K562 (cell line): ENCODE measurements around the gene DNASE2. TPM values are rescaled to one million over a fixed set of nuclear protein-coding genes. Genes with fewer than 3 reads are reported as not detected.
A peak's percentile ranks its signal among the peaks of the same experiment; 100 is the strongest.

Experiments used
- ATAC-seq: fragments of 200-7000 bp; cut with Tn5 transposase; 3 replicates; pipeline ENCODE4 v1.9.1; 2020; ENCODE audit warnings: moderate library complexity
- BruUV-seq: library from RNA; stranded (reverse); fragments of 400-500 nt; replicated peaks from 2 replicates; lab custom pipeline; 2021; lab: Mats Ljungman, UMichigan
- CTCF ChIA-PET: fragments of 300-600 bp; formaldehyde crosslinking; extraction: SDS; loops from one replicate; lab custom pipeline; 2021; ENCODE audit warnings: low intra/inter-chr PET ratio; lab: Yijun Ruan, JAX
- POLR2A ChIA-PET: fragments of 300-600, 350-650 bp; sonication (Branson Sonifier 250); formaldehyde crosslinking; extraction: SDS; loops from one replicate; lab custom pipeline; 2021; ENCODE audit warnings: antibody characterized with exemption, inconsistent platforms; lab: Yijun Ruan, JAX
- DNase-seq, 4 experiments: peaks; one replicate each; pipeline versions ENCODE4 v3.0.0 to v3.0.0-alpha.2; 2011 to 2018; ENCODE audit warnings: low spot score in 3 of 4, mixed read lengths in 3 of 4; ENCODE audit errors: extremely low read depth in 1 of 4
- FAIRE-seq: peaks from 2 replicates; lab custom pipeline; 2011; peaks lifted over from hg19 to GRCh38; lab: Jason Lieb, UNC
- H2AFZ ChIP-seq: 2 replicates; pipeline ENCODE4 v1.6.0; 2011; ENCODE audit warnings: low read depth, low read length, control low read depth, inconsistent platforms
- H3K27ac ChIP-seq: fragments of 200-600 bp; 3 replicates; pipeline ENCODE4 v1.8.0; 2011; ENCODE audit warnings: low read depth, mild to moderate bottlenecking, control low read depth, inconsistent platforms, low read length, moderate library complexity, mixed read lengths; ENCODE audit errors: extremely low read depth
- H3K27me3 ChIP-seq, 2 experiments: fragments of 300-600 bp in 1 of 2; 2 replicates in 1 of 2; 3 replicates in 1 of 2; pipeline versions ENCODE4 v1.6.0 to v1.8.0; 2011; ENCODE audit warnings: inconsistent platforms in 2 of 2, low read length in 2 of 2, mild to moderate bottlenecking in 1 of 2, mixed read lengths in 1 of 2, moderate library complexity in 1 of 2; ENCODE audit not compliant: control insufficient read depth in 2 of 2, insufficient read depth in 2 of 2
- H3K36me3 ChIP-seq: fragments of 300-600 bp; 3 replicates; pipeline ENCODE4 v1.8.0; 2011; ENCODE audit warnings: mild to moderate bottlenecking, low read length, inconsistent platforms; ENCODE audit not compliant: control insufficient read depth, insufficient read depth
- H3K4me1 ChIP-seq, 2 experiments: fragments of 200-600 bp in 1 of 2; replicated peaks in 1 of 2; 2 replicates in 1 of 2; 3 replicates in 1 of 2; pipeline versions ENCODE4 v1.5.1 to v1.8.0; 2011; ENCODE audit warnings: inconsistent platforms in 2 of 2, low read length in 2 of 2, mild to moderate bottlenecking in 1 of 2, mixed read lengths in 1 of 2, moderate library complexity in 1 of 2; ENCODE audit not compliant: control insufficient read depth in 2 of 2, insufficient read depth in 2 of 2
- H3K4me2 ChIP-seq: 2 replicates; pipeline ENCODE4 v1.6.1; 2011; ENCODE audit warnings: low read length, control low read depth, inconsistent platforms, mixed read lengths; ENCODE audit not compliant: insufficient read depth
- H3K4me3 ChIP-seq: fragments of 200-600 bp; sonication (generic), shearing (Covaris generic); 2 replicates; pipeline ENCODE4 v1.5.1; 2016; ENCODE audit warnings: control low read depth, inconsistent platforms
- H3K79me2 ChIP-seq: fragments of 200-600 bp; 3 replicates; pipeline ENCODE4 v1.8.0; 2011; ENCODE audit warnings: low read length, inconsistent platforms; ENCODE audit not compliant: control insufficient read depth, insufficient read depth
- H3K9ac ChIP-seq, 2 experiments: 2 replicates each; pipeline versions ENCODE4 v1.6.0 to v1.6.1; 2011; ENCODE audit warnings: low read depth in 2 of 2, low read length in 2 of 2, control low read depth in 1 of 2, inconsistent platforms in 1 of 2, mild to moderate bottlenecking in 1 of 2, mixed read lengths in 1 of 2; ENCODE audit not compliant: insufficient read depth in 1 of 2
- H3K9me1 ChIP-seq: one replicate; pipeline ENCODE4 v1.6.0; 2011; ENCODE audit warnings: inconsistent platforms, mild to moderate bottlenecking, low read length, moderate library complexity; ENCODE audit not compliant: control insufficient read depth, insufficient read depth
- H3K9me3 ChIP-seq: replicated peaks from 2 replicates; pipeline ENCODE4 v1.5.1; 2011; ENCODE audit warnings: low read depth, low read length, inconsistent platforms; ENCODE audit not compliant: control insufficient read depth, insufficient read depth
- H4K20me1 ChIP-seq: replicated peaks from 2 replicates; pipeline ENCODE4 v1.6.1; 2011; ENCODE audit warnings: low read length, inconsistent platforms, mixed read lengths; ENCODE audit not compliant: control insufficient read depth, insufficient read depth
- CHD1 ChIP-seq: fragments of 200-600 bp; sonication (generic); IDR thresholded peaks from one replicate; pipeline ENCODE4 v1.6.1; 2012; ENCODE audit warnings: mild to moderate bottlenecking, moderate library complexity, low read length, inconsistent platforms
- KAT7 ChIP-seq: sonication (generic); formaldehyde crosslinking; IDR thresholded peaks from 2 replicates; pipeline ENCODE4 v1.8.0; 2022; ENCODE audit warnings: missing genetic modification reagents, mild to moderate bottlenecking, borderline replicate concordance
- KLF13 ChIP-seq: fragments of 450-650 bp; IDR thresholded peaks from 2 replicates; pipeline ENCODE4 v1.6.1; 2016; ENCODE audit warnings: missing genetic modification characterization, low read depth, mild to moderate bottlenecking, missing compliant biosample characterization, moderate library complexity, borderline replicate concordance
- L3MBTL2 ChIP-seq: fragments of 450-650 bp; IDR thresholded peaks from 2 replicates; pipeline ENCODE4 v1.6.1; 2016; ENCODE audit warnings: mild to moderate bottlenecking, moderate library complexity
- MTA1 ChIP-seq: fragments of 450-650 bp; IDR thresholded peaks from 2 replicates; pipeline ENCODE4 v1.6.1; 2017; ENCODE audit warnings: borderline replicate concordance
- NR2C1 ChIP-seq, 2 experiments: fragments of 450-650 bp; IDR thresholded peaks; 2 replicates each; pipeline ENCODE4 v1.6.1; 2017; ENCODE audit warnings: mild to moderate bottlenecking in 2 of 2, antibody characterized with exemption in 1 of 2, inconsistent platforms in 1 of 2, missing compliant biosample characterization in 1 of 2, missing genetic modification characterization in 1 of 2
- SMC3 ChIP-seq: conservative IDR thresholded peaks from 2 replicates; pipeline ENCODE4 v1.6.1; 2011; ENCODE audit warnings: low read depth, low read length, improper control_type of control experiment; ENCODE audit not compliant: insufficient read depth
- U2AF1 ChIP-seq: fragments of 200-400 bp; formaldehyde crosslinking; optimal IDR thresholded peaks from 2 replicates; pipeline ENCODE3; 2017; ENCODE audit warnings: mild to moderate bottlenecking, low read depth, low read length, moderate library complexity
- WGBS: fragments of 100-300 bp; shearing (Covaris generic); methylation state at CpG from one replicate; pipeline ENCODE4 v1.1.6; 2016; ENCODE audit warnings: low coverage, mixed read lengths; ENCODE audit not compliant: insufficient coverage; ENCODE audit errors: missing lambda C conversion rate; 5-methylcytosine and 5-hydroxymethylcytosine counted together
- in situ Hi-C: fragments of 300-500 bp; cut with MboI; formaldehyde crosslinking; loops from 4 replicates; pipeline ENCODE4 v1.15.0; 2018; ENCODE audit warnings: inconsistent platforms, mixed read lengths
- intact Hi-C: fragments of 100-400 bp; cut with micrococcal nuclease; formaldehyde crosslinking; loops from 2 replicates; pipeline ENCODE4 v1.14.2; 2022
- polyA plus RNA-seq, 8 experiments: library from polyadenylated mRNA; depleted of rRNA in 4 of 8; stranded (reverse) in 5 of 8; unstranded in 3 of 8; fragments of >200 nt; fragmentation: Nextera tagmentation in 2 of 8; fragmentation: Illumina TruSeq in 1 of 8; extraction: Ambion mirVana in 2 of 8; extraction: Trizol in 1 of 8; gene quantifications; 2 replicates each; pipeline versions ENCODE4 v1.2.1 to v1.2.3, GENCODE V29; 2011 to 2014; ENCODE audit warnings: inconsistent platforms in 1 of 8, missing spikeins in 1 of 8
- total RNA-seq, 7 experiments: library from RNA; depleted of rRNA in 6 of 7; stranded (reverse); fragments of >200 nt in 6 of 7; fragmentation: Illumina TruSeq in 2 of 7; extraction: Trizol in 2 of 7; gene quantifications; 2 replicates each; pipeline versions ENCODE4 v1.2.1 to v1.2.3, GENCODE V29; 2011 to 2021; ENCODE audit warnings: low replicate concordance in 1 of 7
- TF ChIP-seq, protein P1 (sequence below): fragments of 250-450 bp; sonication (Bioruptor Pico); IDR thresholded peaks from 2 replicates; pipeline ENCODE4 v1.5.0; 2021; ENCODE audit warnings: mild to moderate bottlenecking, moderate library complexity
- TF ChIP-seq, protein P2 (sequence below): fragments of 200-800 bp; sonication (Bioruptor generic); IDR thresholded peaks from 2 replicates; pipeline ENCODE4 v1.6.1; 2017; ENCODE audit warnings: missing genetic modification characterization, missing compliant biosample characterization

The DNASE2 gene
- total and polyA plus RNA-seq, 9 of the 15 experiments (the other 6 are each of a cell fraction or from before 2014, with no cell fraction given) = 4.4 to 27.0 (median 20.2) TPM

DNA sequence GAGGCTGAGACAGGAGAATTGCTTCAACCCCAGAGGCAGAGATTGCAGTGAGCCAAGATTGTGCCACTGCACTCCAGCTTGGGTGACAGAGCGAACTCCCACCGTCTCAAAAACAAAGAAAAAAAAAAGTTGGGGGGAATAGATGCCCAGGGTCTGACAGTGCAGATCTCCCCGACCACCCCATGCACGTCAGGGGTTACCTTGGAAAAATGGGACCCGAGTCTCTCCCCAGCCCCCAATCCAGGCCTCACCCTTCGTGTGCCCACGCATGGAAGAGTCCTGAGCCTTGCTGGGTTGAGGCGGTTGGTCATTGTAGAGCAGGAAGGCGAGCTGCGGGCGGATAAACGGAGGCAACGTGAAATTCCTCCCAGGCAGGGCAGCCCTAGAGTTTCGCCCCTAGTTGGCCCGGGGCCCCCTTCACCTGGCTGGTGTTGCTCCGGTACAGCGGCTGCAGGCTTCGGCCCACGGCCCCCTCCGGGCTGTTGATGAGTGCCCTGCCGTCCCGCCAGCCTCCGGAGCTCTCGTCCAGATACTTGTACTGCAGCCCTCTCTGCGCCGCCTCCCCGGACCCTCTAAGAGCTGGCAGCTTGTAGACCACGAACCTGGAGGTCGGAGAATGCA, 588 bp downstream of the DNASE2 start:
- FAIRE-seq (no peak), ATAC-seq (no peak), DNase-seq (no peak)
- intact Hi-C loops = no loop called here
- WGBS = 21% methylated on average over 17 of the region's 29 CpGs
- CTCF ChIA-PET = no interaction called here
- Histone ChIP-seq H3K4me2 (peak overlapping the region; percentile 93), H3K79me2 (peaks cover 50% of the 10 kb centered on the region), H3K9me1 (no peaks in the 10 kb centered on the region), H3K9me3 (no peaks in the 10 kb centered on the region), H2AFZ (peak overlapping the region; percentile 88), H3K9ac (peak overlapping the region; percentile 73 to 96), H3K27me3 (no peaks in the 10 kb centered on the region), H4K20me1 (peaks cover 5% of the 10 kb centered on the region; the same call in 1 of the 2 replicates), H3K4me1 (peaks cover 31 to 59% of the 10 kb centered on the region in 2 experiments; a peak in 4 of 5 replicates), H3K4me3 (peak overlapping the region; percentile 67), H3K27ac (peak overlapping the region; percentile 96), H3K36me3 (peaks cover 42% of the 10 kb centered on the region)
- TSS peak; percentile 9 for BruUV-seq
- in situ Hi-C loops = no loop called here
- POLR2A ChIA-PET = interaction anchor here (0.6 to 2.9 kb wide), 12 partner anchors 8 to 274 kb away, joined by 3 to 23 read pairs (median 3); partner anchors contain the start of genes CALR, FARSA, GCDH and JUNB
- TF ChIP-seq U2AF1 (no peak), NR2C1 (IDR thresholded peaks at IDR 0.05) (no peak), NR2C1 (tag; IDR thresholded peaks at IDR 0.05) (no peak), KAT7 (CRISPR knock-in tag) (peak; percentile 34; the same call in 1 of the 2 replicates), SMC3 (no peak), CHD1 (peak; percentile 49), KLF13 (tag) (no peak), MTA1 (no peak), L3MBTL2 (no peak)
- TF ChIP-seq, protein P1, sequence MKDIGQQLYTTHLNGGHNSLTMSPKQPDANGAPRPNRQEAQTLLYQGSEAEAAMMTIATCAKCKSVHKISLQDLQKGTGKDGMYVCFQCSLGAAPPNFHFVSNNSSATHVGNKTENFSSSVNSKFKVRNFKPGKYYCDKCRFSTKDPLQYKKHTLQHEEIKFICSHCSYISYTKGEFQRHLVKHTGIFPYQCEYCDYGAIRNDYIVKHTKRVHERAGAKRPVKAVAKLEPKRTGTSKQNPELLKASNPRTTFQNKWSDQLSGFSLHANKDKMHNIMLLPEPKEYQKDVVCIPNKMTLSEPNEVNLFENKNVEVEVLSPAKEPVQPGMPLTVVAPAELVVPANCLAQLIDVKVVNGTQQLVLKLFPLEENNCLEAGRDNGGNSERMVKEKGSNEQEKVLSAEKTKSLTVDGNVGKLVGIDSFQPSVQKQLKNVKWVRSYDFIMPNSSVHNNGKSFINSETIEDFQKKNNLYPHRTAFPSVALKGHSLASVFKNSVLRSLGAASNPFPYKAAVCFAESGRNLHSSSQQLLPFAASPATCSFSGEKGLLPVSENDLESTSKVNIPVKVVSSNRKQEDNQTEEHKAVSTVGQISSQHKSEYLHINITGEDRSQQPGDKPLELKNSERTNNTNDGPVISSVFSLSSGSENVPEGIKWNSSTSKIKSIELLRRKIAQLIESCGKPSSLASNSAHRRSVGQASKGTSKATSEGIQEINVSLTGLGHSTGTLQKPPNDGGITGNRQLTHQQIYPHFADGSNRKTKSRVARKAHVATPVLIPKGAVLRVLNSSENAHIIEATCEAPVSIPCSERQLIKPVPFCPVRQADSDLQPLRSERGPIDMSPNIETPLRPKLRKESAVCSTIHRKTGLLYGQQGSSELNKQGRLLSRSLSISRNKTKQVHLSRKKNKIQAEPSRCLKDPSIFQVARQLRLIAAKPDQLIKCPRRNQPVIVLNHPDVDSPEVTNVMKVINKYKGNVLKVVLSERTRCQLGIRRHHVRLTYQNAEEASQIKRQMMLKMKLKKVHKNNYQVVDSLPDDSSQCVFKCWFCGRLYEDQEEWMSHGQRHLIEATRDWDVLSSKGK (CRISPR knock-in tag) = no peak
- TF ChIP-seq, protein P2, sequence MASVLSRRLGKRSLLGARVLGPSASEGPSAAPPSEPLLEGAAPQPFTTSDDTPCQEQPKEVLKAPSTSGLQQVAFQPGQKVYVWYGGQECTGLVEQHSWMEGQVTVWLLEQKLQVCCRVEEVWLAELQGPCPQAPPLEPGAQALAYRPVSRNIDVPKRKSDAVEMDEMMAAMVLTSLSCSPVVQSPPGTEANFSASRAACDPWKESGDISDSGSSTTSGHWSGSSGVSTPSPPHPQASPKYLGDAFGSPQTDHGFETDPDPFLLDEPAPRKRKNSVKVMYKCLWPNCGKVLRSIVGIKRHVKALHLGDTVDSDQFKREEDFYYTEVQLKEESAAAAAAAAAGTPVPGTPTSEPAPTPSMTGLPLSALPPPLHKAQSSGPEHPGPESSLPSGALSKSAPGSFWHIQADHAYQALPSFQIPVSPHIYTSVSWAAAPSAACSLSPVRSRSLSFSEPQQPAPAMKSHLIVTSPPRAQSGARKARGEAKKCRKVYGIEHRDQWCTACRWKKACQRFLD = no peak
